VCaP (cell line): ENCODE data around the gene FBXW4.

Source experiments
- H3K27ac ChIP-seq: fragments of 450-650 bp; 2 replicates; pipeline ENCODE4 v1.5.1; 2017
- CTCF ChIP-seq: fragments of 450-650 bp; conservative IDR thresholded peaks from 2 replicates; pipeline ENCODE4 v1.5.1; 2017; ENCODE audit warnings: mild to moderate bottlenecking, moderate library complexity

The FBXW4 gene

GRCh38 chr10:101577121-101577871 lies 117.7 kb downstream of the FBXW4 start:
- no peak for TF ChIP-seq CTCF
- no peak overlapping the region for H3K27ac ChIP-seq

GRCh38 chr10:101576211-101576863 lies 118.6 kb downstream of the FBXW4 start:
- no peak overlapping the region for H3K27ac ChIP-seq
- TF ChIP-seq CTCF = no peak

- no peak for TF ChIP-seq CTCF
- no peak overlapping the region for H3K27ac ChIP-seq
Observed at GRCh38 chr10:101575580-101576210, 119.3 kb downstream of the FBXW4 start.

GRCh38 chr10:101575091-101575490 lies 119.9 kb downstream of the FBXW4 start:
- no peak overlapping the region for H3K27ac ChIP-seq
- no peak for TF ChIP-seq CTCF

- H3K27ac ChIP-seq = no peak overlapping the region
Observed at GRCh38 chr10:101573885-101574753, 120.9 kb downstream of the FBXW4 start.

GRCh38 chr10:101572785-101573184 lies 122.2 kb downstream of the FBXW4 start:
- no peak for TF ChIP-seq CTCF
- no peak overlapping the region for H3K27ac ChIP-seq

More at GRCh38 chr10:101573885-101574753, 120.9 kb downstream of the FBXW4 start:
- no peak for TF ChIP-seq CTCF
